CD4-positive, alpha-beta memory T cell (primary cell): ENCODE data around the gene CLHC1. TPM values are rescaled to one million over a fixed set of nuclear protein-coding genes. Genes with fewer than 3 reads are reported as not detected.

Experiments
- CTCF ChIA-PET: fragments of 350-600 bp; sonication (Branson Sonifier 250); formaldehyde crosslinking; loops from one replicate; lab custom pipeline; 2021; ENCODE audit warnings: inconsistent platforms; ENCODE audit not compliant: partially characterized antibody; lab: Charles Lee
- POLR2A ChIA-PET: fragments of 350-600 bp; sonication (Branson Sonifier 250); formaldehyde crosslinking; loops from one replicate; lab custom pipeline; 2021; ENCODE audit not compliant: partially characterized antibody; lab: Charles Lee
- DNase-seq, 5 donors: peaks; one replicate each; pipeline versions ENCODE4 v3.0.0 to v3.0.0-alpha.2; 2020 to 2022; ENCODE audit warnings: mixed read lengths in 1 of 5
- H3K27ac ChIP-seq: one replicate; pipeline ENCODE4 v1.7.0; 2013; ENCODE audit warnings: low read depth, low read length
- H3K27me3 ChIP-seq: 2 replicates; pipeline ENCODE4 v1.7.0; 2013; ENCODE audit warnings: mild to moderate bottlenecking, low read length, moderate library complexity; ENCODE audit not compliant: insufficient read depth
- H3K36me3 ChIP-seq: 2 replicates; pipeline ENCODE4 v1.7.0; 2013; ENCODE audit warnings: mild to moderate bottlenecking, low read length, moderate library complexity; ENCODE audit not compliant: insufficient read depth
- H3K4me1 ChIP-seq: 2 replicates; pipeline ENCODE4 v1.7.0; 2013; ENCODE audit warnings: mild to moderate bottlenecking, low read length, moderate library complexity; ENCODE audit not compliant: insufficient read depth
- H3K4me3 ChIP-seq, 2 donors: one replicate each; pipeline ENCODE4 v1.7.0; 2013; ENCODE audit warnings: low read length in 2 of 2, mild to moderate bottlenecking in 1 of 2
- H3K9me3 ChIP-seq, 2 donors: one replicate each; pipeline ENCODE4 v1.7.0; 2013; ENCODE audit warnings: low read length in 2 of 2, control low read depth in 1 of 2; ENCODE audit not compliant: control insufficient read depth in 1 of 2
- H3K27ac Mint-ChIP-seq, 7 donors: one replicate each; pipeline ENCODE4 v1.8.0; 2020 to 2021; ENCODE audit warnings: mixed read lengths in 7 of 7, mild to moderate bottlenecking in 6 of 7, inconsistent platforms in 3 of 7, moderate library complexity in 3 of 7
- H3K27me3 Mint-ChIP-seq, 2 donors: one replicate each; pipeline ENCODE4 v1.8.0; 2020 to 2021; ENCODE audit warnings: mixed read lengths in 2 of 2
- H3K36me3 Mint-ChIP-seq, 2 donors: one replicate each; pipeline ENCODE4 v1.8.0; 2020 to 2021; ENCODE audit warnings: mixed read lengths in 2 of 2, inconsistent platforms in 1 of 2, mild to moderate bottlenecking in 1 of 2
- H3K4me1 Mint-ChIP-seq, 4 donors: one replicate each; pipeline ENCODE4 v1.8.0; 2020 to 2021; ENCODE audit warnings: mixed read lengths in 4 of 4, mild to moderate bottlenecking in 1 of 4
- H3K4me3 Mint-ChIP-seq, 8 donors: one replicate each; pipeline ENCODE4 v1.8.0; 2020 to 2021; ENCODE audit warnings: mixed read lengths in 8 of 8, mild to moderate bottlenecking in 7 of 8, moderate library complexity in 6 of 8, inconsistent platforms in 3 of 8
- H3K9me3 Mint-ChIP-seq, 8 donors: one replicate each; pipeline ENCODE4 v1.8.0; 2020 to 2021; ENCODE audit warnings: mixed read lengths in 8 of 8, mild to moderate bottlenecking in 5 of 8, inconsistent platforms in 3 of 8, moderate library complexity in 1 of 8
- intact Hi-C: fragments of 100-400 bp; cut with micrococcal nuclease; formaldehyde crosslinking; loops from one replicate; pipeline ENCODE4 v1.15.1; 2023
- polyA plus RNA-seq, 2 donors: library from polyadenylated mRNA; unstranded; fragments of 300-500 nt; fragmentation: Illumina TruSeq; gene quantifications; one replicate each; pipeline ENCODE4 v1.2.3, GENCODE V29; 2021
- total RNA-seq, 2 experiments: library from RNA; stranded (reverse); gene quantifications; one replicate each; pipeline ENCODE4 v1.2.3, GENCODE V29; 2021

CLHC1 gene
- total and polyA plus RNA-seq, 4 experiments from 2014 or later = 1.0 to 14.2 (median 7.5) TPM

GRCh38 chr2:55175254-55176093 lies 56.6 kb downstream of the CLHC1 start:
- Mint-ChIP-seq H3K9me3 (no peaks in the 10 kb centered on the region), H3K36me3 (no peaks in the 10 kb centered on the region), H3K27ac (peak overlapping the region in 1 of 7 donors; percentile 44), H3K4me1 (peaks cover 0 to 6% (median 3%) of the 10 kb centered on the region in 4 donors), H3K4me3 (peak overlapping the region in 2 of 8 donors; percentile 1 to 27), H3K27me3 (no peaks in the 10 kb centered on the region)
- intact Hi-C loops = loop anchor here (1.0 to 5.0 kb wide), 5 partner anchors 160 to 653 kb away; no protein-coding TSS in a partner anchor
- H3K9me3 ChIP-seq = no peaks in the 10 kb centered on the region
- ChIA-PET CTCF (interaction anchor here (0.6 to 9.6 kb wide), 21 partner anchors 9 to 656 kb away, joined by 3 to 79 read pairs (median 4); partner anchors contain the start of gene RTN4), POLR2A (interaction anchor here (0.7 to 1.0 kb wide), 2 partner anchors 57 to 125 kb away, joined by 3 read pairs; partner anchors contain the start of genes CLHC1, RPS27A and RTN4)
- H3K36me3 ChIP-seq = no peaks in the 10 kb centered on the region
- peak in 4 of 5 donors; percentile 46 to 64 (median 52) for DNase-seq
- H3K4me1 ChIP-seq = no peaks in the 10 kb centered on the region
- H3K4me3 ChIP-seq = no peak overlapping the region
- H3K27me3 ChIP-seq = no peaks in the 10 kb centered on the region
- no peak overlapping the region for H3K27ac ChIP-seq

GRCh38 chr2:55173438-55174054 lies 58.5 kb downstream of the CLHC1 start:
- no peaks in the 10 kb centered on the region for H3K36me3 Mint-ChIP-seq
- Histone ChIP-seq H3K4me3 (no peak overlapping the region), H3K36me3 (no peaks in the 10 kb centered on the region), H3K9me3 (no peaks in the 10 kb centered on the region), H3K27me3 (no peaks in the 10 kb centered on the region), H3K4me1 (no peaks in the 10 kb centered on the region), H3K27ac (no peak overlapping the region)
- peak overlapping the region in 1 of 7 donors; percentile 39 for H3K27ac Mint-ChIP-seq
- ChIA-PET CTCF (interaction anchor here (0.7 to 9.6 kb wide), 15 partner anchors 7 to 1067 kb away, joined by 3 to 79 read pairs (median 4); partner anchors contain the start of gene RTN4), POLR2A (interaction anchor here (0.6 to 1.3 kb wide), 3 partner anchors 8 to 160 kb away, joined by 3 read pairs; no protein-coding TSS in a partner anchor)
- intact Hi-C loops = no loop called here
- peaks cover 0 to 8% (median 4%) of the 10 kb centered on the region in 4 donors for H3K4me1 Mint-ChIP-seq
- H3K4me3 Mint-ChIP-seq = no peak overlapping the region
- no peaks in the 10 kb centered on the region for H3K27me3 Mint-ChIP-seq
- no peak for DNase-seq
- H3K9me3 Mint-ChIP-seq = no peaks in the 10 kb centered on the region

DNA sequence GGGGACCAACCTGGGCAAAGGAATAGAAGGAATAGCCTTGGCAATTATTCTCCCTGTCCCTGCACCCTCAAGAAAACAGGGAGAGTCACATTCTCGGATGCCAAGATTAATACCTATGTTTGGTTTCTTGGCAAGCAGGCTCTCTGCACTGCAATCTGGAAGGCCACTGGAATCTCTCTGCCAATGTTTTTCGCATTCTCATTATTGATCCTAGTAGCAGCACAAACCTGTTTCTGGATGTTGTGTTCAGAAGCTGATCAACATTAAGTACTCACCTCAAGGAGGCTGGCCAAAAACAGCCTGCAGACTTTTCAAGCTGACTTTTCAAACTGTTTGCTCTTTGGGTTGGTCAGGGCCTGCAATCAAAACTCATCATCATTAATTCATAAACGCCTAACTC lies 62.2 kb downstream of the CLHC1 start:
- no peaks in the 10 kb centered on the region for H3K9me3 ChIP-seq
- H3K27me3 ChIP-seq = no peaks in the 10 kb centered on the region
- no peaks in the 10 kb centered on the region for H3K36me3 Mint-ChIP-seq
- DNase-seq = no peak
- no peak overlapping the region for H3K27ac ChIP-seq
- H3K9me3 Mint-ChIP-seq = no peaks in the 10 kb centered on the region
- H3K36me3 ChIP-seq = no peaks in the 10 kb centered on the region
- intact Hi-C loops = loop anchor here (5.0 kb wide), 2 partner anchors 448 to 1063 kb away; partner anchors contain the start of gene EML6
- peaks cover 0 to 3% (median 1%) of the 10 kb centered on the region in 4 donors for H3K4me1 Mint-ChIP-seq
- ChIA-PET CTCF (interaction anchor here (1.9 to 11.1 kb wide), 13 partner anchors 8 to 313 kb away, joined by 4 to 177 read pairs (median 10); no protein-coding TSS in a partner anchor), POLR2A (no interaction called here)
- no peak overlapping the region for H3K4me3 Mint-ChIP-seq
- no peaks in the 10 kb centered on the region for H3K4me1 ChIP-seq
- no peak overlapping the region for H3K4me3 ChIP-seq
- no peak overlapping the region for H3K27ac Mint-ChIP-seq
- H3K27me3 Mint-ChIP-seq = no peaks in the 10 kb centered on the region

- DNase-seq = no peak
- no peaks in the 10 kb centered on the region for H3K36me3 Mint-ChIP-seq
- H3K27ac ChIP-seq = no peak overlapping the region
- H3K4me3 Mint-ChIP-seq = no peak overlapping the region
- ChIA-PET POLR2A (interaction anchor here (0.9 to 1.3 kb wide), 2 partner anchors 105 to 119 kb away, joined by 4 to 5 read pairs; partner anchors contain the start of gene RTN4), CTCF (interaction anchor here (1.1 to 11.1 kb wide), 27 partner anchors 8 to 330 kb away, joined by 3 to 177 read pairs (median 8); partner anchors contain the start of gene RTN4)
- H3K36me3 ChIP-seq = no peaks in the 10 kb centered on the region
- H3K4me1 ChIP-seq = no peaks in the 10 kb centered on the region
- H3K9me3 ChIP-seq = no peaks in the 10 kb centered on the region
- no peaks in the 10 kb centered on the region for H3K9me3 Mint-ChIP-seq
- intact Hi-C loops = loop anchor here (5.0 kb wide), 2 partner anchors 447 to 1062 kb away; partner anchors contain the start of gene EML6
- H3K4me1 Mint-ChIP-seq = peaks cover 0 to 3% (median 1%) of the 10 kb centered on the region in 4 donors
- no peak overlapping the region for H3K27ac Mint-ChIP-seq
- no peaks in the 10 kb centered on the region for H3K27me3 Mint-ChIP-seq
- no peak overlapping the region for H3K4me3 ChIP-seq
- no peaks in the 10 kb centered on the region for H3K27me3 ChIP-seq
Observed at GRCh38 chr2:55169359-55169758, 62.7 kb downstream of the CLHC1 start.

- Histone ChIP-seq H3K4me3 (no peak overlapping the region), H3K4me1 (no peaks in the 10 kb centered on the region), H3K27me3 (no peaks in the 10 kb centered on the region), H3K9me3 (no peaks in the 10 kb centered on the region), H3K27ac (no peak overlapping the region), H3K36me3 (no peaks in the 10 kb centered on the region)
- Mint-ChIP-seq H3K36me3 (no peaks in the 10 kb centered on the region), H3K27ac (peak overlapping the region in 1 of 7 donors; percentile 0), H3K4me3 (no peak overlapping the region), H3K9me3 (no peaks in the 10 kb centered on the region), H3K4me1 (peaks cover 0 to 3% (median 1%) of the 10 kb centered on the region in 4 donors), H3K27me3 (no peaks in the 10 kb centered on the region)
- CTCF ChIA-PET = interaction anchor here (0.7 to 11.1 kb wide), 37 partner anchors 9 to 961 kb away, joined by 3 to 177 read pairs (median 5); partner anchors contain the start of gene RTN4
- DNase-seq = peak; percentile 37 to 50 (median 41)
- POLR2A ChIA-PET = interaction anchor here (0.7 to 1.3 kb wide), 6 partner anchors 35 to 154 kb away, joined by 3 to 5 read pairs (median 4); partner anchors contain the start of gene RTN4
- intact Hi-C loops = loop anchor here (1.0 to 5.0 kb wide), 5 partner anchors 118 to 1061 kb away; partner anchors contain the start of genes EML6 and RTN4
Observed at GRCh38 chr2:55168221-55169154, 63.6 kb downstream of the CLHC1 start.

DNA sequence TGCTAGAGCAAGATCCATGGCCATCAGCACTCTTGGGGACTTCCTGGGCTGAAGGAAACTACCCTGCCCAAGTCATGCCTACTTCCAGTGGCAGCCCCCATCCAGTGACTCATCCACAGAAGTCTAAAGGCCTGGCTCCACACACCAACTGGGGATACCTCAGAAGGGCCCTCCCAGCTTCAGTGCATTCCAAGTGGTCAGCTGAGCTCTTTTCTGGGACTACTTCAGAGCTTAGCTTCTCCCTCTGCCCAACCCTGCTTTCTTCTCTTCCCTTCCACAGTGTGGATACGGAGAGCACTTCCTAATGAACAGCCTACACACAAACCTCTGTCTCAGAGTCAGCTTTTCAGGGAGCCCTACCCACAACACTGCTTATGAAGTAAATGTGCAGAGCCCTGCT lies 66.5 kb downstream of the CLHC1 start:
- no peaks in the 10 kb centered on the region for H3K9me3 Mint-ChIP-seq
- peaks cover 0 to 3% (median 1%) of the 10 kb centered on the region in 4 donors for H3K4me1 Mint-ChIP-seq
- no peak for DNase-seq
- Histone ChIP-seq H3K9me3 (no peaks in the 10 kb centered on the region), H3K36me3 (no peaks in the 10 kb centered on the region), H3K4me1 (no peaks in the 10 kb centered on the region), H3K27me3 (no peaks in the 10 kb centered on the region), H3K4me3 (no peak overlapping the region), H3K27ac (no peak overlapping the region)
- CTCF ChIA-PET = interaction anchor here (0.5 to 11.1 kb wide), 4 partner anchors 12 to 488 kb away, joined by 4 to 177 read pairs (median 81); no protein-coding TSS in a partner anchor
- POLR2A ChIA-PET = interaction anchor here (1.2 kb wide), 1 partner anchor 9 kb away, joined by 3 read pairs; no protein-coding TSS in a partner anchor
- intact Hi-C loops = loop anchor here (5.0 kb wide), 2 partner anchors 443 to 1058 kb away; partner anchors contain the start of gene EML6
- no peak overlapping the region for H3K27ac Mint-ChIP-seq
- no peak overlapping the region for H3K4me3 Mint-ChIP-seq
- no peaks in the 10 kb centered on the region for H3K36me3 Mint-ChIP-seq
- H3K27me3 Mint-ChIP-seq = no peaks in the 10 kb centered on the region
